DND-41 (cell line): ENCODE measurements around the gene ADARB2.

Experiments used
- EZH2 ChIP-seq: IDR thresholded peaks from 3 replicates; pipeline ENCODE4 v1.6.1; 2012; ENCODE audit warnings: borderline replicate concordance, low read depth, mild to moderate bottlenecking, moderate library complexity, low read length, inconsistent platforms; ENCODE audit not compliant: severe bottlenecking
- TF ChIP-seq, protein P1 (sequence below): IDR thresholded peaks from 2 replicates; pipeline ENCODE4 v1.5.1; 2012; ENCODE audit warnings: borderline replicate concordance, low read length, moderate library complexity, mild to moderate bottlenecking; ENCODE audit not compliant: poor library complexity, severe bottlenecking; ENCODE audit errors: extremely low read depth

DNA sequence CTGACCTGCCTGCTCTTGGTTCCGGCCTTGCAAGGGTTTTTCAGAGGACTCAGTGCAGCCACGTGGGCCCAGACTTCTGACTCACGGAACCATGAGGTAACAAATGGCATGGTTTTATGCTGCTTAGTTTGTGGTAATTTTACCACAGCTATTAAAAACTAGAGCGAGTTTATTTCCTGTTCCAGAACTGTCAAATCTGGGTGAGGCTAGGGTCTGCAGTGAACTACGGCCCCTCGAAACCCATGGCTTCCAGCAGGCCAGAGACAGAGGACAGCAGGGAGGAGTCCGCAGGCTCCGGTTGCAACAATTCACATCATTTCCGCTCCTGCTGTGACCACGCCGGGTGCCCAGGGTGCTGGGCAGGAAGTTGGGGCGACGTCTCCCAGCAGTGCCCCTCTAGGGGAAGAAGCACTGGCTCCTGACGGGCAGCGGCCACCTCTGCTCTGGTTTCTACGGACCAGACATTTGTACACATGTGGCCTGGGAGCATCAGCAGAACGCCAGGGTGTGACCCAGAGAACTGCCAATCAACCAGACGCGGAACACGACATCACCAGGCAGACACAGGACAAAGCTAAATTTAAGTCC is 74.8 kb downstream of the ADARB2 start:
- TF ChIP-seq, protein P1, sequence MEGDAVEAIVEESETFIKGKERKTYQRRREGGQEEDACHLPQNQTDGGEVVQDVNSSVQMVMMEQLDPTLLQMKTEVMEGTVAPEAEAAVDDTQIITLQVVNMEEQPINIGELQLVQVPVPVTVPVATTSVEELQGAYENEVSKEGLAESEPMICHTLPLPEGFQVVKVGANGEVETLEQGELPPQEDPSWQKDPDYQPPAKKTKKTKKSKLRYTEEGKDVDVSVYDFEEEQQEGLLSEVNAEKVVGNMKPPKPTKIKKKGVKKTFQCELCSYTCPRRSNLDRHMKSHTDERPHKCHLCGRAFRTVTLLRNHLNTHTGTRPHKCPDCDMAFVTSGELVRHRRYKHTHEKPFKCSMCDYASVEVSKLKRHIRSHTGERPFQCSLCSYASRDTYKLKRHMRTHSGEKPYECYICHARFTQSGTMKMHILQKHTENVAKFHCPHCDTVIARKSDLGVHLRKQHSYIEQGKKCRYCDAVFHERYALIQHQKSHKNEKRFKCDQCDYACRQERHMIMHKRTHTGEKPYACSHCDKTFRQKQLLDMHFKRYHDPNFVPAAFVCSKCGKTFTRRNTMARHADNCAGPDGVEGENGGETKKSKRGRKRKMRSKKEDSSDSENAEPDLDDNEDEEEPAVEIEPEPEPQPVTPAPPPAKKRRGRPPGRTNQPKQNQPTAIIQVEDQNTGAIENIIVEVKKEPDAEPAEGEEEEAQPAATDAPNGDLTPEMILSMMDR, result no peak
- no peak for TF ChIP-seq EZH2
